ENCODE data around the gene SLC6A13.

Gene SLC6A13

DNA sequence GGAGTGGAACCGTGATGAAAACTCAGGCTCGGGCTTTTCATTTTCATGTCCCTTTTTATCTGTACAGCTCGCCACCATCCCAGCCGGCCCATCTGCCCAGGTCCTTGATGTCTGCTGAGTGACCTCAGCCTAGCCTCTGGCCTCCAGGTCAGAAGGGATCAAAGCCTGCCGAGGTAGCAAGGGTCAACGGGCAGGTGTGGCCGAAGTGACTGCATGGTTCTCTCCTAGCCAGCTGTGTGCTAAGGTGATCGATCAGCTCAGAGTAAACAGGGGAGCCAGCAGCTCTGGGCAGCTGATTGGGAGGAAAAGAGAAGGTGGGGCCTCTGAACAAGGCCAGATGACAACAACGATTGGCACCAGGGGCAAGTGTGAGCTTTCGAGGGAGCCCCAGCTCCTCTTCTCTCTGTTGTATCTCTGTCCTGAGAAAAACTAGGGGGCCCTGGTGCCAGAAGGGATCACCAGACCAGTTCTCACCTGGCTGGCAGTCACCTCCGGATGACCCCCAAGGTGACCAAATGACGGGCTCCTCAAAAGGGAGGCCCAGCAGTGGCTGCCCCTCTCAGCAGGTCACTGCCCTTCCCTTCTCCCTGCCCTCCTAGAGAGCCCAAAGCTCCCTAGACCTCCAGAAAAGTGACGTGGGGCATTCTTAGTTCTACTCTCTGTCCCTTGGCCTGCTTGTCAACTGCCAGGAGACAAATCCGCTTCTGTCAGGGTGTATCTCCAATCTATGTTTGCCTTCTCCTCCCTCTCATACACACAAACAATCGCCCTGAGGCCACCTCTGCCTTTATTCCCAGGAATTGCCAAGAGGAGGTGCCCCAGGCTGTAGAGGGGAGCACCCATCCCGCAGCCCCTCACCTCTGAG, 52.1 kb downstream of the SLC6A13 start:
- no peak for DNase-seq (ENCODE audit: insufficient read length, low spot score)
- TF ChIP-seq, protein P1, sequence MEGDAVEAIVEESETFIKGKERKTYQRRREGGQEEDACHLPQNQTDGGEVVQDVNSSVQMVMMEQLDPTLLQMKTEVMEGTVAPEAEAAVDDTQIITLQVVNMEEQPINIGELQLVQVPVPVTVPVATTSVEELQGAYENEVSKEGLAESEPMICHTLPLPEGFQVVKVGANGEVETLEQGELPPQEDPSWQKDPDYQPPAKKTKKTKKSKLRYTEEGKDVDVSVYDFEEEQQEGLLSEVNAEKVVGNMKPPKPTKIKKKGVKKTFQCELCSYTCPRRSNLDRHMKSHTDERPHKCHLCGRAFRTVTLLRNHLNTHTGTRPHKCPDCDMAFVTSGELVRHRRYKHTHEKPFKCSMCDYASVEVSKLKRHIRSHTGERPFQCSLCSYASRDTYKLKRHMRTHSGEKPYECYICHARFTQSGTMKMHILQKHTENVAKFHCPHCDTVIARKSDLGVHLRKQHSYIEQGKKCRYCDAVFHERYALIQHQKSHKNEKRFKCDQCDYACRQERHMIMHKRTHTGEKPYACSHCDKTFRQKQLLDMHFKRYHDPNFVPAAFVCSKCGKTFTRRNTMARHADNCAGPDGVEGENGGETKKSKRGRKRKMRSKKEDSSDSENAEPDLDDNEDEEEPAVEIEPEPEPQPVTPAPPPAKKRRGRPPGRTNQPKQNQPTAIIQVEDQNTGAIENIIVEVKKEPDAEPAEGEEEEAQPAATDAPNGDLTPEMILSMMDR (IDR thresholded peaks at IDR 0.05; ENCODE audit: insufficient read depth, missing control alignments) = no peak
- no peak for FAIRE-seq

DNA sequence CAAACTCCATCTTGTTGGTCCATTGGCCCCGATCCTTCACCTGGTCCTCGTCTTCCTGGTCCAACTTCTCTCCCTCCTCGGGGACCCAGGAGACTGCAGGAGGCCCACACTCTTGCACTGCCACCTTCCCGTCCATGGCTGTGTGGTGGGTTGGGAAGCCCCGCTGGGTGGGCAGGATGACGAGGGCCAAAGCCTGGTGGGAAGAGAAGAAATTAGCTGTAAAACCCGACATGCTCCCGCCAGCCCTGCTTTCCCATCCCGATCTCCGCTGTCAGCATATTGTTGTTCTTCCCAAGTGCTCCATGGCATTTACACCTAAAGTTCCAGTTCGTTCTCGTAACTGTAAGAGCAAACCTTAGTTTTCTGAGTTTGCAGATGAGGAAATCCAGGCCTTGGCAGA, 52.8 kb downstream of the SLC6A13 start:
- TF ChIP-seq, protein P1 (IDR thresholded peaks at IDR 0.05; ENCODE audit: insufficient read depth, missing control alignments) = no peak
- FAIRE-seq (no peak), DNase-seq (ENCODE audit: insufficient read length, low spot score) (no peak)

GRCh38 chr12:209246-209645, 53.4 kb downstream of the SLC6A13 start:
- DNase-seq (ENCODE audit: insufficient read length, low spot score) (no peak), FAIRE-seq (no peak)
- TF ChIP-seq, protein P1 (IDR thresholded peaks at IDR 0.05; ENCODE audit: insufficient read depth, missing control alignments) = no peak

DNA sequence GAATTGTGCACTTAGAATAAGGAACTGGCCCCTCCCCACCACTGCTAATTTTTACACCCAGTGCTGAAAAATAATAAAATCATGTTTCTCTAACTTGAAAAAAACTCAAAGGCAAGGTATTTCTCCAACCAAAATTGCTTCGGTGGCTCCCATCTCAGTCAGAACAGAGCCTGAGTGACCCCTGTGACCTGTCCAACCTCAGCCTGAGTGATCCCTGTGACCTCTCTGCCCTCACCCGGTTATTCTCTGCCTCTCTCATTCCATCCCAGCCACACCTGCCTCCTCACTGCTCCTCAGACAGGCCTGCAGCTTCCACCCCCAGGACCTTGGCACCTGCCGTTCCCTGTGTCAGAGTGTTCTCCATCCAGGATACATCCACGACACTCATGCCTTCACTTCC, 53.8 kb downstream of the SLC6A13 start:
- TF ChIP-seq, protein P1 (IDR thresholded peaks at IDR 0.05; ENCODE audit: insufficient read depth, missing control alignments) = no peak
- DNase-seq (ENCODE audit: insufficient read length, low spot score) (no peak), FAIRE-seq (no peak)

DNA sequence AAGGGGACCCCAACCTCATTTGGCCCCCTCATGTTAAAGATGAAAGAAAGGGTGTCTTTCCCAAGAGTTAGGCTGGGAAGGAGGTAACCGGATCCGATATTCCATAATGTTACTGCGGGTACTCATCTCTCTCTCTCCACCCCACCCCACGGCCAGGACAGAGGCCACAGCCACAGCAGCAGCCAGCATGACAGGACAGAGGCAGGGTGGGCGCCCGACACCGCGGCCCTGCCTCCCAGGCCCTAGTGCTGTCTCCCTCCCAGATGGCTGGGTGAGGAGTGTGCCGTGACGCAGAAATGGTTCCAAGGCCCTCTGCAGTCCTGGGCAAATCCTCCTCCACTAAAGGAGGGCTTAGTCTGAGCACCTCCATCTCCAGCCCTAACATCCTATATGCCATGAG, 54.8 kb downstream of the SLC6A13 start:
- TF ChIP-seq, protein P1 (IDR thresholded peaks at IDR 0.05; ENCODE audit: insufficient read depth, missing control alignments) = no peak
- DNase-seq (ENCODE audit: insufficient read length, low spot score) (no peak), FAIRE-seq (no peak)

- FAIRE-seq (no peak), DNase-seq (ENCODE audit: insufficient read length, low spot score) (no peak)
- TF ChIP-seq, protein P1 (IDR thresholded peaks at IDR 0.05; ENCODE audit: insufficient read depth, missing control alignments) = no peak
These were observed 55.7 kb downstream of the SLC6A13 start for GRCh38 chr12:206746-207440.

GRCh38 chr12:205026-205425, 57.6 kb downstream of the SLC6A13 start:
- TF ChIP-seq, protein P1 (IDR thresholded peaks at IDR 0.05; ENCODE audit: insufficient read depth, missing control alignments) = no peak
- FAIRE-seq (no peak), DNase-seq (ENCODE audit: insufficient read length, low spot score) (no peak)
